Stimulated activated memory B cell treated with anti-CD40 and anti-IgM and Interleukin-4, amounts not matched to agents 10 μg/mL and 1 μg/mL and 100 μg/mL, for 72 hours (primary cell): ENCODE data around the gene PTPN9.
A peak's percentile ranks its signal among the peaks of the same experiment; 100 is the strongest.
"Not testable (repeated sequence)": the region's sequence is repeated elsewhere in the genome, so short reads cannot be mapped to it uniquely, and the experiment has no call there.

ENCODE experiments used
- ATAC-seq: fragments of 150-1000 bp; cut with Tn5 transposase; 2 replicates; pipeline ENCODE4 v1.10.0; 2021
- H3K27ac Mint-ChIP-seq: one replicate; pipeline ENCODE4 v1.8.0; 2022; ENCODE audit warnings: mild to moderate bottlenecking, mixed read lengths
- H3K27me3 Mint-ChIP-seq: one replicate; pipeline ENCODE4 v1.8.0; 2022; ENCODE audit warnings: mixed read lengths
- H3K36me3 Mint-ChIP-seq: one replicate; pipeline ENCODE4 v1.8.0; 2022; ENCODE audit warnings: mixed read lengths
- H3K4me1 Mint-ChIP-seq: one replicate; pipeline ENCODE4 v1.8.0; 2022; ENCODE audit warnings: mixed read lengths
- H3K4me3 Mint-ChIP-seq: one replicate; pipeline ENCODE4 v1.8.0; 2022; ENCODE audit warnings: mild to moderate bottlenecking, moderate library complexity, mixed read lengths
- H3K9me3 Mint-ChIP-seq: one replicate; pipeline ENCODE4 v1.8.0; 2022; ENCODE audit warnings: mixed read lengths

The PTPN9 gene

GRCh38 chr15:75454471-75455378 is 124.4 kb downstream of the PTPN9 start:
- Mint-ChIP-seq H3K4me3 (peak overlapping the region; percentile 98), H3K4me1 (peaks cover 33% of the 10 kb centered on the region), H3K27me3 (no peaks in the 10 kb centered on the region), H3K36me3 (no peaks in the 10 kb centered on the region), H3K27ac (peak overlapping the region; percentile 97), H3K9me3 (no peaks in the 10 kb centered on the region)
- ATAC-seq: peak; percentile 2

- peak overlapping the region; percentile 97 for H3K27ac Mint-ChIP-seq
- no peaks in the 10 kb centered on the region for H3K27me3 Mint-ChIP-seq
- peak; percentile 68 for ATAC-seq
- H3K4me3 Mint-ChIP-seq: peak overlapping the region; percentile 98
- H3K4me1 Mint-ChIP-seq: peaks cover 42% of the 10 kb centered on the region
- no peaks in the 10 kb centered on the region for H3K36me3 Mint-ChIP-seq
- no peaks in the 10 kb centered on the region for H3K9me3 Mint-ChIP-seq
Observed at GRCh38 chr15:75453703-75454470, 125.2 kb downstream of the PTPN9 start.

- peak overlapping the region; percentile 97 for H3K27ac Mint-ChIP-seq
- H3K4me3 Mint-ChIP-seq: peak overlapping the region; percentile 98
- no peaks in the 10 kb centered on the region for H3K36me3 Mint-ChIP-seq
- H3K27me3 Mint-ChIP-seq: no peaks in the 10 kb centered on the region
- H3K9me3 Mint-ChIP-seq: no peaks in the 10 kb centered on the region
- no peak for ATAC-seq
- peaks cover 49% of the 10 kb centered on the region for H3K4me1 Mint-ChIP-seq
Observed at GRCh38 chr15:75452865-75453702, 126.0 kb downstream of the PTPN9 start.

- H3K4me3 Mint-ChIP-seq: peak overlapping the region; percentile 98
- H3K4me1 Mint-ChIP-seq: peaks cover 55% of the 10 kb centered on the region
- H3K36me3 Mint-ChIP-seq: peaks cover 5% of the 10 kb centered on the region
- no peaks in the 10 kb centered on the region for H3K27me3 Mint-ChIP-seq
- peak overlapping the region; percentile 97 for H3K27ac Mint-ChIP-seq
- peak; percentile 14 for ATAC-seq
- H3K9me3 Mint-ChIP-seq: no peaks in the 10 kb centered on the region
Observed at GRCh38 chr15:75452364-75452864, 126.7 kb downstream of the PTPN9 start.

GRCh38 chr15:75451674-75452363 is 127.3 kb downstream of the PTPN9 start, which contains the start of gene SIN3A:
Gene SIN3A (minus strand): TSS chr15:75451690. CDS start chr15:75430375, 21,315 bp downstream.
- H3K36me3 Mint-ChIP-seq: peaks cover 6% of the 10 kb centered on the region
- ATAC-seq: peak; percentile 75
- peaks cover 61% of the 10 kb centered on the region for H3K4me1 Mint-ChIP-seq
- peak within 1 kb of the TSS; percentile 97 for H3K27ac Mint-ChIP-seq
- H3K27me3 Mint-ChIP-seq: no peaks in the 10 kb centered on the region
- no peaks in the 10 kb centered on the region for H3K9me3 Mint-ChIP-seq
- peak within 1 kb of the TSS; percentile 98 for H3K4me3 Mint-ChIP-seq

GRCh38 chr15:75451202-75451673 is 127.9 kb downstream of the PTPN9 start:
- Mint-ChIP-seq H3K4me3 (peak overlapping the region; percentile 98), H3K4me1 (peaks cover 63% of the 10 kb centered on the region), H3K27me3 (no peaks in the 10 kb centered on the region), H3K9me3 (no peaks in the 10 kb centered on the region), H3K27ac (peak overlapping the region; percentile 97), H3K36me3 (peaks cover 6% of the 10 kb centered on the region)
- no peak for ATAC-seq

GRCh38 chr15:75450307-75451201 is 128.6 kb downstream of the PTPN9 start:
- Mint-ChIP-seq H3K36me3 (peaks cover 6% of the 10 kb centered on the region), H3K27ac (peak overlapping the region; percentile 97), H3K9me3 (no peaks in the 10 kb centered on the region), H3K4me3 (peak overlapping the region; percentile 98), H3K27me3 (no peaks in the 10 kb centered on the region), H3K4me1 (peaks cover 66% of the 10 kb centered on the region)
- ATAC-seq: peak; percentile 62

GRCh38 chr15:75449585-75450306 is 129.4 kb downstream of the PTPN9 start:
- Mint-ChIP-seq H3K27ac (peak overlapping the region; percentile 97), H3K9me3 (no peaks in the 10 kb centered on the region), H3K4me1 (peaks cover 67% of the 10 kb centered on the region), H3K27me3 (no peaks in the 10 kb centered on the region), H3K4me3 (peak overlapping the region; percentile 98), H3K36me3 (peaks cover 6% of the 10 kb centered on the region)
- ATAC-seq: no peak

- H3K4me1 Mint-ChIP-seq: peaks cover 60% of the 10 kb centered on the region
- not testable (repeated sequence) for H3K9me3 Mint-ChIP-seq, H3K4me3 Mint-ChIP-seq, H3K36me3 Mint-ChIP-seq, H3K27ac Mint-ChIP-seq, H3K27me3 Mint-ChIP-seq, ATAC-seq
Observed at GRCh38 chr15:75448171-75448570, 130.9 kb downstream of the PTPN9 start.

- H3K4me1 Mint-ChIP-seq: peaks cover 57% of the 10 kb centered on the region
- H3K4me3 Mint-ChIP-seq: no peak overlapping the region
- no peaks in the 10 kb centered on the region for H3K9me3 Mint-ChIP-seq
- peaks cover 6% of the 10 kb centered on the region for H3K36me3 Mint-ChIP-seq
- no peaks in the 10 kb centered on the region for H3K27me3 Mint-ChIP-seq
- no peak for ATAC-seq
- peak overlapping the region; percentile 55 for H3K27ac Mint-ChIP-seq
Observed at GRCh38 chr15:75446151-75446550, 133.0 kb downstream of the PTPN9 start.

GRCh38 chr15:75445324-75445723 is 133.8 kb downstream of the PTPN9 start:
- Mint-ChIP-seq H3K4me1 (peaks cover 58% of the 10 kb centered on the region), H3K27ac (peak overlapping the region; percentile 55)
- ATAC-seq, H3K4me3 Mint-ChIP-seq, H3K36me3 Mint-ChIP-seq, H3K27me3 Mint-ChIP-seq, H3K9me3 Mint-ChIP-seq: not testable (repeated sequence)

- peaks cover 47% of the 10 kb centered on the region for H3K4me1 Mint-ChIP-seq
Observed at GRCh38 chr15:75443972-75444453, 135.1 kb downstream of the PTPN9 start.

GRCh38 chr15:75437721-75438120 is 141.4 kb downstream of the PTPN9 start:
- no peaks in the 10 kb centered on the region for H3K27me3 Mint-ChIP-seq
- no peak overlapping the region for H3K27ac Mint-ChIP-seq
- no peaks in the 10 kb centered on the region for H3K9me3 Mint-ChIP-seq
- no peak overlapping the region for H3K4me3 Mint-ChIP-seq
- ATAC-seq: no peak
- H3K36me3 Mint-ChIP-seq: peaks cover 47% of the 10 kb centered on the region
- peaks cover 60% of the 10 kb centered on the region for H3K4me1 Mint-ChIP-seq

More at GRCh38 chr15:75443972-75444453, 135.1 kb downstream of the PTPN9 start:
- not testable (repeated sequence) for H3K4me3 Mint-ChIP-seq, H3K9me3 Mint-ChIP-seq, ATAC-seq, H3K27me3 Mint-ChIP-seq, H3K27ac Mint-ChIP-seq
- peaks cover 14% of the 10 kb centered on the region for H3K36me3 Mint-ChIP-seq
